ENCODE measurements around the gene CFAP46. TPM values are rescaled to one million over a fixed set of nuclear protein-coding genes. Genes with fewer than 3 reads are reported as not detected.

The CFAP46 gene
- total RNA-seq, 1 donor from 2014 or later, result 1.6 TPM

GRCh38 chr10:132813001-132813401, 129.4 kb downstream of the CFAP46 start:
- no peak overlapping the region for H3K4me2 ChIP-seq
- no peak overlapping the region for H3K4me3 ChIP-seq
- H3K36me3 Mint-ChIP-seq, result no peaks in the 10 kb centered on the region
- no peak overlapping the region for H3K9ac ChIP-seq
- no peak overlapping the region for H3K27ac Mint-ChIP-seq
- H4K20me1 ChIP-seq (ENCODE audit: low read depth), result no peaks in the 10 kb centered on the region
- no peaks in the 10 kb centered on the region for H3K36me3 ChIP-seq
- peaks cover 16% of the 10 kb centered on the region for H3K4me1 Mint-ChIP-seq
- H3F3A ChIP-seq (ENCODE audit: low read depth), result no peaks in the 10 kb centered on the region
- H3K9me3 ChIP-seq (ENCODE audit: low read depth), result no peaks in the 10 kb centered on the region
- TF ChIP-seq EZH2 (IDR thresholded peaks at IDR 0.05), result no peak
- no peak for TF ChIP-seq CTCF (IDR thresholded peaks at IDR 0.05)
- TF ChIP-seq EZH2phosphoT487 (IDR thresholded peaks at IDR 0.05), result no peak
- no peaks in the 10 kb centered on the region for H3K27me3 ChIP-seq
- peaks cover 15% of the 10 kb centered on the region for H3K27me3 Mint-ChIP-seq (ENCODE audit: insufficient read depth, low read depth)
- no peaks in the 10 kb centered on the region for H3K79me2 ChIP-seq (ENCODE audit: low read depth)
- no peak overlapping the region for H3K27ac ChIP-seq
- no peaks in the 10 kb centered on the region for H3K4me1 ChIP-seq
- DNase-seq (ENCODE audit: low spot score), result no peak
- no peak overlapping the region for H3K4me3 Mint-ChIP-seq
- no peaks in the 10 kb centered on the region for H3K9me3 Mint-ChIP-seq
- H2AFZ ChIP-seq (replicated peaks), result no peak overlapping the region

GRCh38 chr10:132812520-132812919, 129.8 kb downstream of the CFAP46 start:
- peaks cover 14% of the 10 kb centered on the region for H3K27me3 Mint-ChIP-seq (ENCODE audit: insufficient read depth, low read depth)

GRCh38 chr10:132811891-132812481, 130.4 kb downstream of the CFAP46 start:
- no peaks in the 10 kb centered on the region for H3K36me3 ChIP-seq
- H3F3A ChIP-seq (ENCODE audit: low read depth), result no peaks in the 10 kb centered on the region
- H2AFZ ChIP-seq (replicated peaks), result no peak overlapping the region
- H3K4me3 Mint-ChIP-seq, result no peak overlapping the region
- H3K27ac ChIP-seq, result no peak overlapping the region
- no peak overlapping the region for H3K27ac Mint-ChIP-seq
- no peaks in the 10 kb centered on the region for H3K9me3 ChIP-seq (ENCODE audit: low read depth)
- H3K4me1 Mint-ChIP-seq, result peaks cover 11% of the 10 kb centered on the region
- no peaks in the 10 kb centered on the region for H3K9me3 Mint-ChIP-seq
- DNase-seq (ENCODE audit: low spot score), result no peak
- no peak overlapping the region for H3K9ac ChIP-seq
- H3K4me2 ChIP-seq, result no peak overlapping the region
- TF ChIP-seq CTCF (IDR thresholded peaks at IDR 0.05) (no peak), EZH2phosphoT487 (IDR thresholded peaks at IDR 0.05) (no peak), EZH2 (IDR thresholded peaks at IDR 0.05) (no peak)
- peaks cover 10% of the 10 kb centered on the region for H3K27me3 Mint-ChIP-seq (ENCODE audit: insufficient read depth, low read depth)
- no peaks in the 10 kb centered on the region for H4K20me1 ChIP-seq (ENCODE audit: low read depth)
- no peaks in the 10 kb centered on the region for H3K79me2 ChIP-seq (ENCODE audit: low read depth)
- no peaks in the 10 kb centered on the region for H3K27me3 ChIP-seq
- no peaks in the 10 kb centered on the region for H3K36me3 Mint-ChIP-seq
- H3K4me1 ChIP-seq, result no peaks in the 10 kb centered on the region
- no peak overlapping the region for H3K4me3 ChIP-seq

More at GRCh38 chr10:132812520-132812919, 129.8 kb downstream of the CFAP46 start:
- H3K27ac ChIP-seq, result no peak overlapping the region
- no peaks in the 10 kb centered on the region for H3K36me3 ChIP-seq
- no peaks in the 10 kb centered on the region for H3K79me2 ChIP-seq (ENCODE audit: low read depth)
- H3K27me3 ChIP-seq, result no peaks in the 10 kb centered on the region
- TF ChIP-seq EZH2 (IDR thresholded peaks at IDR 0.05) (no peak), CTCF (IDR thresholded peaks at IDR 0.05) (no peak), EZH2phosphoT487 (IDR thresholded peaks at IDR 0.05) (no peak)
- H3K4me3 ChIP-seq, result no peak overlapping the region
- H3K4me1 ChIP-seq, result no peaks in the 10 kb centered on the region
- Mint-ChIP-seq H3K36me3 (no peaks in the 10 kb centered on the region), H3K4me3 (no peak overlapping the region), H3K4me1 (peaks cover 16% of the 10 kb centered on the region), H3K27ac (no peak overlapping the region), H3K9me3 (no peaks in the 10 kb centered on the region)
- no peak for DNase-seq (ENCODE audit: low spot score)
- H2AFZ ChIP-seq (replicated peaks), result no peak overlapping the region
- H3K4me2 ChIP-seq, result no peak overlapping the region
- H4K20me1 ChIP-seq (ENCODE audit: low read depth), result no peaks in the 10 kb centered on the region
- H3K9me3 ChIP-seq (ENCODE audit: low read depth), result no peaks in the 10 kb centered on the region
- H3K9ac ChIP-seq, result no peak overlapping the region
- no peaks in the 10 kb centered on the region for H3F3A ChIP-seq (ENCODE audit: low read depth)
